GM10847 (cell line): ENCODE data around the gene RCC1.

ENCODE experiments used
- POLR2A ChIP-seq: IDR thresholded peaks from 2 replicates; pipeline ENCODE4 v1.6.1; 2011; ENCODE audit not compliant: insufficient read length; ENCODE audit errors: extremely low read depth

The RCC1 gene

DNA sequence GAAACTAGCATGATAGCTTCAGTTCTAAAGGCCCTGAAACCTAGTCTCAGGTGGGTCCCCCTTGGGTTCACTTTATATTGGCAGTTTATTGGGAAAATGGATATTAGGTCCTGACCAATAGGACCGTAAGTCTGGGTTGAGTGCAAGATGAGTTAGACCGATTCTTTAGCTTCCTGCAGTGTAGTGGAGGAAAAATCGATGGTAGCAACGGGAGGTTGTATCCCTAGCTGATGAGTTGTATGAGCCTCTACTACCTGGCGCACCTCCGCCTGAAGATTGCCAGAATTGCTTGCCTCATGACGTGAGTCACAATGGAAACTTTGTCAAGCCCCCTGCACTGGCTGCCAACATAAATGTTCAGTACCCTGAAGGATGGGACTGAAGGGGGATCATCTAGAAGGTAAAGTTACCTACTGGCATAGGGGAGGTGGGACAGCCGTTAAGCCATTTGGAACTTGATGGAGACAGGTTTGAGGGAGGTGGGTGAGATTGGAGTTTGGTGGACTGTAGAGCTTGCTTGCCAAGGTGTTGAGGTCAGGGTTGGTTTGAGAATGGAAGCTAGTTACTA lies 3.9 kb downstream of the RCC1 start:
- no peak for TF ChIP-seq POLR2A

DNA sequence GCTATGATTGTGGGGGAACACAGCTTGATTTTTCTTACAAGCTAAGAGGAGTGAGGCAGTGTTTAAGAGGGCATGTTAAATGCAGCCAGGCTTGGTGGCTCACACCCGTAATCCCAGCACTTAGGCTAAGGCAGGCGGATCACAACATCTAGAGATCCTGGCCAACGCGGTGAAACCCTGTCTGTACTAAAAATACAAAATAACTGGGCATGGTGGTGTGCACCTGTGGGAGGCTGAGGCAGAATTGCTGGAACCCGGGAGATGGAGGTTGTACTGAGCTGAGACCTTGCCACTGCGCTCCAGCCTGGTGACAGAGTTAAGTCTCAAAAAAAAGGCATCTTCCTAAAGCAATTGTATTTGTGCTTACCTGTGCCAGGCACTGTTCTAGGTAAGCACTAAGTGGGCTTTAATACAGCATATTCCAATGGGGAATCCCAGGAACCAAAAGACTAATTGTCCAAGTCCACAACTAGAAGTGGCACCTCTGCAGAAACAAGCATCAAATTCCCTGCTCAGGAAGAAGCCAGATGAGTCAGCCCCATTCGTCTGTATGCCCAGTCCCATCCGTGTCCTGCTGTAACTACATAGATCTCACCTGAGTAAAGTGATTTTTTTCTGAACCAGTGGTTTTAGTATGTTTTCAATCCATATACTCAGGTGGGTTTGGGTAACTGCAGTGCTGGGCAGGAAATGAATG lies 4.6 kb downstream of the RCC1 start:
- peak; percentile 59 for TF ChIP-seq POLR2A

DNA sequence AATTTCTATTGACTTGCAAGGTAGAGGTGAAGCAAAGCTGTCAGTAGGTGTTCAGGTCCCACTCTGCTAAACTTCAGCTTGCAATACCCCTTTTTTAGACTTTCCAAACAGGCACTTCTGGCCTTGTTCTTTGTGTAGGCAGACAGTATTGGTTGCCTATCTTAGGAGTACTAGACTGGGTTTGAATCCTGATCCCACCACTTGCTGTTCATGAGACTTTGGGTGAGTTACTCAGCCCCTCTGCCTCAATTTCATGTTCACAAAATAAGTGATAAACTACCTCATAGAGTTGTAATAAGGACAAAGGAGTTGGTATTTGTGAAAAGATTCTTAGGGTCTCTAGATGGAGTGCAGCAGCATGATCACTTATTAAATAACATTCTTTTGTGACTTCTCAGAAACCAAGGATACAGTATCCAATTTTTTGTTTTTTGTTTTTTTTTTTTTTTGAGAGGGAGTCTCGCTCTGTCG lies 5.2 kb downstream of the RCC1 start:
- peak; percentile 40 for TF ChIP-seq POLR2A

DNA sequence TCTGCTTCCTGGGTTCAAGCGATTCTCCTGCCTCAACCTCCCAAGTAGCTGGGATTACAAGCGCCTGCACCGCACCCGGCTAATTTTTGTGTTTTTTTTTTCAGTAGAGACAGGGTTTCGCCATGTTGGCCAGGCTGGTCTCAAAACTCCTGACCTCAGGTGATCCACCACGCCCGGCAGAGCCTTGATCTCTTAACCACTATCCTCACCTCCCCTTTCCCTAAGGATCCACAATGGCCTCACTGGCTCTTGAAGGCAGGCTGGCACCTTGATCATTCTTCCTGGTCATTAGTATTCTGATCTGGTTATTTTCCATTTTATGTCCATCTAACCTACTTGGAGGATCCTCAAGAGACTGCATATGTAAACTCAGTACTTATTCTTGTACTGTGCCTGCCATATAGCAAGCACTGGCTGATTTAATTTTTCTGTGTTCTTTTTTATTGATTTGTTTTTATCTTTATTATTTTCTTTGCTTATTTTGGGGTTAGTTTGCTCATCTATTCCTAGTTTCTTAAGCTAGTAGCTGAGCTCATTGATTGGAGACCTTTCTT lies 6.3 kb downstream of the RCC1 start:
- TF ChIP-seq POLR2A, result no peak

DNA sequence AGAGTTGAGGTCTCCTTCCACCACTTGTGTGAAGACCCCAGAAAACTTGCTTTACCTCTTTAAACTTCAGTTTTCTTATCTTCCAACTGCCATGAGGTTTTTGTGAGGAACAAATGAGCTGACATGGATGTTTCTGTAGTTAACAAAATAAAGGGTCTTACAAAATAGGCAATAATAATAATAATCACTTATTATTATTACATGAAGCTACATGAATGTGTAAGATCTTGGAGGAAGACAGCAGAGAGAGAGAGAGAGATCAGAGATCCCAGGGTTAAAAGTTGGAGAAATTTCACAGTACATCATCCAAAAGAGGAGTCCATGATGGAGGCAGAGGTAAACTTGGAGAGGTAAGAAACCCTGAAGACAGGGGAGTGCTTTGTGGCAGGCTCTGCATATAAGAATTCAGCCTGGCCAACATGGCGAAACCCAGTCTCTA lies 10.7 kb downstream of the RCC1 start:
- TF ChIP-seq POLR2A, result no peak

DNA sequence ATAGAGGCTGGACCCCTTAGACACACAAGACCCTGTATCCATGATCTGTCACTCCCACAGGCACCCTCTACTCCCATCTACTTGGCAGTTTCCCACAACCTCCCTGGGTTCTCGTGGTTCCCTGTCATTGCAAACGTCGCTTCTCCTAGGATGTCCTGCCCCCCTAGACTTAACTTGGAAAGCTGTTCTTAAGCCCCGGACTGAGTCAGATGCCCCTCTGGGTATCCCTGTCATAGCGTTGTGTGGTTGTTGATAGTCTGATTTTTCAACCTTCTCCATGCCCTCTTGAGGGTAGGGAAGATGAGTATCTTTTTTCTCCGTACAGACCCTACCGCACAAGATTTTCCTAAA lies 11.8 kb downstream of the RCC1 start:
- no peak for TF ChIP-seq POLR2A

DNA sequence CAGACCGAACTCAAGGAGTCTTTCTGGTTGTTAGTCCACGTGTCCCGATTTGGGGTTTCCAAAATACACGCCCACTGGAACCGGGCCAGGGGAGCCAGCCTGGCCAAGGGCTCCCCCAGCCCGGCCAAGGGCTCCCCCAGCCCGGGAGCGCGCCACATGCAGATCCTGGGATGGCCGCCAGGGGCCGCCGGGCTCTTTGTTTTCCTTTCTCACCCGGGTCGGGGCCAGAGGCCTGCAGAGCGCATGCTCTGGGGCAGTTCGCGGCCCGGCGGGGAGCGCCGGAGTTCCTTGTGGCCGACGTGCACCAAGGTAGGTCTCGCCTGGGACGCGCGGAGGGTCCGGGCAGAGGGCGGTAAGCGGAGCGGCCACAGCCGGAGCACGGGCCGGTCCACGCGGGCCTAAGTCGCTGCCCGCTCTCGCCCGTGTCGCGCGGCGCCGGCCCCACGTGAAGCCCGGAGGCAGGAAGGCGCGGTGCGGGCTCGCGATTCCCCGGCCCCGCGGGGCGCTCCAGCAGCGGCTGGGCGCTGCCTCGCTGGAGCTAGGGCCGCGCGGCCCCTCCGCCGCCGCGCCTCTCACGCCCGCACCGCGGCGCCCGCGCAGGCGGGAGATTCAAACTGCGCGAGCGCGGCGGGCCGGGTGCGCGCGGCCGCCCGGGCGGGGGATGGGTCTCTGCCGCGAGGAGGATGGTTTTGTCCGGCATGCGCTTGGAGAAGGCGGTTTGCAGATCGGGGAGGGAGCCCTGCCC lies 12.3 kb downstream of the RCC1 start:
- peak; percentile 56 for TF ChIP-seq POLR2A

DNA sequence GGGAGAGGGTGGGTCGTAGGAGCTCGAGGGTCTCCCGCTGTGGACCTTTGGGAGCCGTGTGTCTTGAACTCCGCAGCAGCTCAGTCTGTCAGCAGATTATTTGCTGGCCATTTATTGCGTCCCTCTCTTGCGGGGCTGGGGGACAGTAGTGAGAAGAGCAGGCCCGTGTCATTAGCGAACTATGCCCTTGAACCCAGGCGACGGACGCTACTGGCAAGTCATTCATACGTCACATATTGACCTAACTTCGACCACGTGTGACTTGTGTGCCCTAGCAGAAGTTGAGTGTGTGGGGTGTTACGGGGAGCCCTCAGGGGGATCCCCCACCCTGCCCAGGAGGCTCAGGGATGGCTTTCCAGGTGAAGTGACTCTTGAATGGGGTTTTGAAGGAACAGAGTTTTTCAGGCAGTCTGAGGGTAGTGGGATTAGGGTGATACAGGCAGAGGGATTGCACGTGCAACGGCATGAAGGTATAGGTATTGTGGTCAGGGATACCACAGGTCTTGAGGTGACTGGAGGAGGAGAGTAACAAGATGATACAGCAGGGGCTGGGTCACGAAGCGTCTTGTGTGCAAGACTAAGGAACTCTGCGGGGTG lies 13.0 kb downstream of the RCC1 start:
- TF ChIP-seq POLR2A, result no peak

DNA sequence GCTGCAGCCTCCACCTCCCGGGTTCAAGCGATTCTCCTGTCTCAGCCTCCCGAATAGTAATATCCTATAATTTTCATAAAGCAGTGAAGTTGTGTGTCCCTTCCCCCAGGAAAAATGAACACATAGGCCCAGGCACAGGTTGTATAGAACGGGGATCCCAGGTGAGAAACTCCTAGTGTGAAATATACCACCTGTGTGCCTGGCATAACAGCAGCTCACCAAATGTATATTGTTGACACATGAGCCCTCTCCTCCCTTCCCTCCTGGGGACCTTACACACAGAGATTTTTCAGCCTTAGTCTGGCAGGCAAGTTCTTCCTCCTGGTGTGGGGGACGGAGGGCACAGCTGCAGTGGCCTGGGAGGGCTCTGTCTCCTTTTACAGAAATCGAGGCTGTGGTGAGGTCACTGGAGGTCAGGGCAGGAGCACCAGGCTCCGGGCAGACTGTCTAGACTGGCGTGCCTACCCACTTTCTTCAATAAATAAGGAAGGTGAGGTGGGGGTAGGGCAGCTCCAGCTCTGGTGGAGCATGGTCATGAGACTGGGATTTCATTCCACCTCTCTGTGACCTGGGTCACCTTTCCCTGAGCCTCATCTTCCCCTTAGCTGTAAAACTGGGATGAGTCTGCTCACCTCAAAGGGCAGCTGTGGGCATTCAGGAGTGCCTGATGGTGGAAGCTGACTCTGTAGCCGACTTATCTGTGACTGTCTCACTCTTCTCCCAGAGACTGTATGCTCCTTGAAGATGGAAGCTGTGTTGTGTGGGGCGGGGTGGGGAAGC lies 14.3 kb downstream of the RCC1 start:
- no peak for TF ChIP-seq POLR2A

DNA sequence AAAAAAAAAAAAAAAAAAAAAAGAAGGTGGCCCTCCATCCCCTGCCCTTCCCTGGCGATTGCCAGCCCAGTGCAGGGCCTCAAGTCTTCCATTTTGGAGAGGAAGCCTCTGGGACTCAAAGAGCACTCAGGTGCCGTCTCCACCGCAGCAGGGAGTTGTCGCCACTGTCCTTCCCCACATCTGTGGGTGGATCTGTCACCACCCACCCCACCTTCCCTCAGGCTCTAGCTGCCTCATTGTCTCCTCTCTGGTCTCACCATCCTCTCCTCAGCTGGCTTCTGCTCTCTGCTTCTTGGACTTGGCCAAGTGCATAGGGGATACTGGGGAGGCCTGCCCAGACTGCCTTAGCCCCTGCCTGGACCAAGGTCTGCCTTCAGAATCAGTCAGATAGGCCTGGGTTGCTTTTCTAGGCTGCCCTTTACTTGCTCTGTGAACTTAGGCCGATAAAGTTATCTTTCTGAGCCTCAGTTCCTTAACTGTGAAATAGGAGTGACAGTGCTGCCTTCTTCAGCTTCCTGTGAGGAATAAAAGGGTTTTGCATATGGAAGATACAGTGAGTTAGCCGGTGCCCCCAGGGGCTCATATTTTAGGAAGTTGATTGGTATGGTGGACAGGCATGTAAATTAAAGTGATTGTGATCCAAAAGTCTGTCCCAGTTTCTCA lies 15.8 kb downstream of the RCC1 start:
- no peak for TF ChIP-seq POLR2A

DNA sequence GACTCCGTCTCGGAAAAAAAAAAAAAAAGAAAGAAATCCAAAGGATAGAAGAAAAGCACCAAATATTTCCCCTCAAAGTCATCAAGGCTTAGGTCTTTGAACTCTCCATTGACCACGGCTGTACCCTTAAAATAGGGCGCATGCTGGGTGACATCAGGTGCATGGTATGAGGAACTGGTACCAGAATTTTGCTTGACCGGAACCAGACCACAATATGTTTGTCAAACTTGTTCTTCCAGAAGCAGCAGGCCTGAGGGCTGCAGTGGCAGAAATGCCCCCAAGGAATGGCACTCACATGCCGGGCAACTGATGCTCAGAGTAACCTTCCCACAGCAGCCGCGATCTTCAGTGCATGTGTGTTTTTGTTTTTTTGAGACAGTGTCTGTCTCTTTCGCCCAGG lies 21.0 kb downstream of the RCC1 start:
- TF ChIP-seq POLR2A, result no peak

DNA sequence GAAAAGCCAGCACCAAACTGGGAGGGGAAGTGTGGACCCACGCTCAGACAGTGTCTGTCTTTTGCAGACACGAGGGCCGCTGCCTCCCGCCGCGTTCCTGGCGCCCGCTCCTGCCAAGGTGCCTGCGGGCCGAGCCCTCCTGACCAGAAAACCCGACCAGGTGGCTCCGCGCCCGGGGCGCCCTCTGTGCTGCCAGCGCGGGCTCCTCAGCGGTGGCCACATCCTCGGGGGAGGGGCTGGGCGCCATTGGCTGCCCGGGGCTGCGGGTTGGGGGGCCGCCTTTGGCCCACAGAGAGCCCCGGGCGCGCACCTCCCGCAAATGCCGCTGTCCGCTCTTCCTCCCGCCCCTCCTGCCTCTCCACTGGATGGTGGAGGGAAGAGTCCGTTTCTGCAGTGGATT lies 24.6 kb downstream of the RCC1 start:
- TF ChIP-seq POLR2A, result no peak

DNA sequence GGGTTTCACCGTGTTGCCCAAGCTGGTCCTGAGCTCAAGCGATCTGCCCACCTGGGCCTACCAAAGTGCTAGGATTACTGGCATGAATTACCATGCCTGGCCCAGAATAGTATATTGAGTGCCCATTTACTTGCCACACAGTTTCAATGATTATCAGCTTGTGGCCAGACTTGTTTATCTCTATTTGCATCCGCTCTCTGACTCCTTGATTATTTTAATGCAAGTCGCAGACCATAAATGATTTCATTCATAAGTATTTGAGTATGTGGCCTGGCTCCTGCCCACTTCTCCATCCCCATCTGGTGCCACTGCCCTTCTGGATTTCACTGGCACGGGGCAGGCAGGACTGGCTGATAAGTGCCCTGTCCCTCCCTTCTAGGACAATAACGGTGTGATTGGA lies 28.8 kb downstream of the RCC1 start:
- no peak for TF ChIP-seq POLR2A

DNA sequence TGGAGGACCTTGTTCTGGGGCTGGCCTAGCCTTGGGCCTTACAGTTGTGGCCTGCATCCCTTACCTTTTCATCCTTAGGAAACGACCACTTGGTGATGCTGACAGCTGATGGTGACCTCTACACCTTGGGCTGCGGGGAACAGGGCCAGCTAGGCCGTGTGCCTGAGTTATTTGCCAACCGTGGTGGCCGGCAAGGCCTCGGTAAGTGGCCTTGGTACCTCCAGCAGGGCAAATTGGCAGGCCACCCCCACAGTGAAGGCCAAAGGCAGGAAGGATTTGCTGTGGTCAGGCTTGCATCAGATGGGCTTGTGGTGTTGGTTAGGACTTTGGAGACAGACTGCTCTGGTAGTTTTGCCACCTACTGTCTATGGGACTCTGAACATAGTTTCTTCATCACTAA lies 29.3 kb downstream of the RCC1 start:
- TF ChIP-seq POLR2A, result no peak
